Adrenal gland (tissue), 12 donors: ENCODE data around the gene MAP3K20. TPM values are rescaled to one million over a fixed set of nuclear protein-coding genes. Genes with fewer than 3 reads are reported as not detected.

Experiments
- DNase-seq, 7 donors: peaks; one replicate each; pipeline ENCODE4 v3.0.0-alpha.2; 2019 to 2020
- H3K27ac ChIP-seq, 5 donors: fragments of 200-600 bp; sonication (generic) in 4 of 5; 1 replicate in 3 of 5; 2 replicates in 2 of 5; pipeline versions ENCODE4 v1.5.1 to v1.8.0; 2016 to 2020; ENCODE audit warnings: mild to moderate bottlenecking in 1 of 5
- H3K27me3 ChIP-seq: fragments of 200-600 bp; 2 replicates; pipeline ENCODE4 v1.8.0; 2021
- H3K36me3 ChIP-seq, 2 donors: fragments of 200-600 bp; replicated peaks in 1 of 2; 1 replicate in 1 of 2; 2 replicates in 1 of 2; pipeline versions ENCODE4 v1.5.1 to v1.8.0; 2018 to 2022
- H3K4me1 ChIP-seq, 2 donors: fragments of 200-600 bp; replicated peaks in 1 of 2; 1 replicate in 1 of 2; 2 replicates in 1 of 2; pipeline versions ENCODE4 v1.5.1 to v1.8.0; 2018 to 2021
- H3K4me3 ChIP-seq, 4 donors: fragments of 200-600 bp; sonication (generic) in 3 of 4; one replicate each; pipeline ENCODE4 v1.5.1; 2016 to 2018
- H3K9me3 ChIP-seq, 3 donors: fragments of 200-600 bp; sonication (generic) in 1 of 3; replicated peaks in 1 of 3; 1 replicate in 2 of 3; 2 replicates in 1 of 3; pipeline versions ENCODE4 v1.5.1 to v1.8.0; 2016 to 2021
- CTCF ChIP-seq, 6 experiments: fragments of 450-650 bp in 4 of 6; fragments of 200-600 bp in 2 of 6; sonication (generic) in 1 of 6; IDR thresholded peaks; 1 replicate in 5 of 6; 2 replicates in 1 of 6; pipeline versions ENCODE4 v1.5.1 to v1.8.0; 2016 to 2021; ENCODE audit warnings: antibody characterized with exemption in 6 of 6, mild to moderate bottlenecking in 2 of 6, moderate library complexity in 1 of 6
- POLR2A ChIP-seq, 2 donors: fragments of 450-650 bp; IDR thresholded peaks; one replicate each; pipeline ENCODE4 v1.6.1; 2017; ENCODE audit warnings: antibody characterized with exemption in 2 of 2, mild to moderate bottlenecking in 2 of 2, moderate library complexity in 1 of 2
- WGBS, 4 donors: extraction: QIAGEN DNeasy Blood & Tissue Kit in 2 of 4; methylation state at CpG; one replicate each; pipeline versions ENCODE4 v1.1.5 to v1.1.7; 2013 to 2017; 5-methylcytosine and 5-hydroxymethylcytosine counted together
- intact Hi-C, 2 donors: fragments of 100-400 bp; cut with DNase I; formaldehyde crosslinking; loops; one replicate each; pipeline versions ENCODE4 v1.14.1 to v1.15.0; 2022 to 2023
- polyA plus RNA-seq, 3 donors: library from polyadenylated mRNA; stranded (reverse); fragments of 200-250 nt in 2 of 3; fragments of 350-450 nt in 1 of 3; fragmentation: Illumina TruSeq in 1 of 3; extraction: RNeasy Lipid Tissue Mini Kit (QIAGEN cat#74804) in 1 of 3; gene quantifications; one replicate each; pipeline ENCODE4 v1.2.3, GENCODE V29; 2013 to 2014
- total RNA-seq, 9 donors: library from RNA; depleted of rRNA in 4 of 9; stranded (reverse); fragments of >200 nt in 4 of 9; fragments of 120-200 nt in 1 of 9; fragmentation: NEBNext Ultra II Directional in 1 of 9; extraction: Animal tissue kit (Norgen Biotek cat#: 25700) in 1 of 9; gene quantifications; one replicate each; pipeline versions ENCODE4 v1.1.0 to v1.2.4, GENCODE V29; 2013 to 2023
- donor health status: healthy with polysubstance abuse.
- donor health status: Bipolar disorder and iron deficiency.
- donor health status: DM: yes; HTN: yes; CAD: no.
- donor health status: DM: no; HTN: no; CAD: no.
- donor health status: DM: no; HTN: no; CAD: no.
- donor health status: DM: yes; HTN: yes; CAD: no.

Gene MAP3K20
- total and polyA plus RNA-seq, 12 donors, result 8.1 to 54.2 (median 25.4) TPM

GRCh38 chr2:173079973-173080860 is 4.6 kb downstream of the MAP3K20 start:
- Histone ChIP-seq H3K4me1 (peaks cover 13 to 22% of the 10 kb centered on the region in 2 donors), H3K27ac (no peak overlapping the region), H3K27me3 (no peaks in the 10 kb centered on the region), H3K4me3 (no peak overlapping the region), H3K9me3 (no peaks in the 10 kb centered on the region), H3K36me3 (no peaks in the 10 kb centered on the region)
- 90 to 97% (median 96%) methylated on average over 6 of the region's 6 CpGs for WGBS, 4 donors
- DNase-seq, result no peak
- intact Hi-C loops, result loop anchor here (10.0 kb wide), 1 partner anchor 125 kb away; no protein-coding TSS in a partner anchor
- TF ChIP-seq CTCF (IDR thresholded peaks at IDR 0.05) (no peak), POLR2A (IDR thresholded peaks at IDR 0.05) (no peak)

- Histone ChIP-seq H3K4me1 (peaks cover 6 to 20% of the 10 kb centered on the region in 2 donors), H3K9me3 (no peaks in the 10 kb centered on the region), H3K4me3 (no peak overlapping the region), H3K36me3 (no peaks in the 10 kb centered on the region), H3K27ac (peak overlapping the region in 1 of 5 donors; percentile 0), H3K27me3 (no peaks in the 10 kb centered on the region)
- no peak for TF ChIP-seq POLR2A (IDR thresholded peaks at IDR 0.05)
- no peak for TF ChIP-seq CTCF (IDR thresholded peaks at IDR 0.05)
- DNase-seq, result peak in 2 of 7 donors; percentile 17 to 33
- intact Hi-C loops, result loop anchor here in 1 of 2 donors (10.0 kb wide), 1 partner anchor 118 kb away; no protein-coding TSS in a partner anchor
- 94 to 96% (median 94%) methylated on average over 2 of the region's 2 CpGs for WGBS, 4 donors
Observed at GRCh38 chr2:173086518-173087213, 11.0 kb downstream of the MAP3K20 start.

GRCh38 chr2:173087214-173087581 is 11.6 kb downstream of the MAP3K20 start:
- TF ChIP-seq CTCF (IDR thresholded peaks at IDR 0.05) (no peak), POLR2A (IDR thresholded peaks at IDR 0.05) (no peak)
- H3K36me3 ChIP-seq, result no peaks in the 10 kb centered on the region
- no peak overlapping the region for H3K4me3 ChIP-seq
- intact Hi-C loops, result loop anchor here in 1 of 2 donors (10.0 kb wide), 1 partner anchor 118 kb away; no protein-coding TSS in a partner anchor
- no peak for DNase-seq
- H3K4me1 ChIP-seq, result peaks cover 6 to 20% of the 10 kb centered on the region in 2 donors
- no peak overlapping the region for H3K27ac ChIP-seq
- H3K9me3 ChIP-seq, result no peaks in the 10 kb centered on the region
- WGBS, 4 donors, result 71 to 91% (median 81%) methylated on average over 1 of the region's 1 CpG
- H3K27me3 ChIP-seq, result no peaks in the 10 kb centered on the region
